Panc1 (cell line): Measurements from ENCODE around the gene OSBP2. TPM values are rescaled to one million over a fixed set of nuclear protein-coding genes. Genes with fewer than 3 reads are reported as not detected.

ENCODE experiments used
- ATAC-seq: fragments of 200-7000 bp; cut with Tn5 transposase; 2 replicates; pipeline ENCODE4 v1.9.1; 2020; ENCODE audit warnings: mild to moderate bottlenecking, moderate library complexity
- BruUV-seq: library from RNA; stranded (reverse); fragments of 400-500 nt; replicated peaks from 2 replicates; lab custom pipeline; 2021; lab: Mats Ljungman, UMichigan
- CTCF ChIA-PET: fragments of 300-600 bp; sonication (Branson Sonifier 250); formaldehyde crosslinking; loops from one replicate; lab custom pipeline; 2022; ENCODE audit warnings: antibody characterized with exemption; lab: Charles Lee
- POLR2A ChIA-PET: fragments of 300-600 bp; sonication (Branson Sonifier 250); formaldehyde crosslinking; loops from one replicate; lab custom pipeline; 2022; ENCODE audit warnings: antibody characterized with exemption; lab: Charles Lee
- DNase-seq: peaks from one replicate; pipeline ENCODE4 v3.0.0-alpha.2; 2010; ENCODE audit warnings: low read depth, low spot score
- H3K27ac ChIP-seq: 2 replicates; pipeline ENCODE4 v1.5.1; 2011; ENCODE audit warnings: mild to moderate bottlenecking, low read length, inconsistent platforms
- H3K27me3 ChIP-seq: fragments of 200-500 bp; sonication (Bioruptor generic); 2 replicates; pipeline ENCODE4 v1.6.0; 2014; ENCODE audit warnings: low read length, inconsistent platforms; ENCODE audit not compliant: control insufficient read depth, insufficient read depth
- H3K36me3 ChIP-seq: fragments of 200-500 bp; sonication (Bioruptor generic); 2 replicates; pipeline ENCODE4 v1.5.1; 2014; ENCODE audit warnings: inconsistent platforms, mild to moderate bottlenecking, low read length, moderate library complexity; ENCODE audit not compliant: control insufficient read depth, insufficient read depth
- H3K4me1 ChIP-seq: 2 replicates; pipeline ENCODE4 v1.5.1; 2011; ENCODE audit warnings: inconsistent platforms, mild to moderate bottlenecking, low read length, moderate library complexity; ENCODE audit not compliant: control insufficient read depth, insufficient read depth
- H3K4me3 ChIP-seq, 2 experiments: 2 replicates each; pipeline ENCODE4 v1.5.1; 2011 to 2012; ENCODE audit warnings: low read depth in 2 of 2, low read length in 2 of 2, mild to moderate bottlenecking in 2 of 2, inconsistent platforms in 1 of 2, moderate library complexity in 1 of 2
- H3K9me3 ChIP-seq: fragments of 200-500 bp; sonication (Bioruptor generic); 2 replicates; pipeline ENCODE4 v1.5.1; 2014; ENCODE audit warnings: low read depth, mild to moderate bottlenecking, inconsistent platforms, low read length, moderate library complexity; ENCODE audit not compliant: control insufficient read depth, insufficient read depth
- POLR2AphosphoS5 ChIP-seq: IDR thresholded peaks from 2 replicates; pipeline ENCODE4 v1.6.1; 2012; ENCODE audit warnings: mild to moderate bottlenecking, low read depth, low read length, moderate library complexity
- REST ChIP-seq, 2 experiments: IDR thresholded peaks; 2 replicates each; pipeline ENCODE4 v1.6.1; 2011 to 2012; ENCODE audit warnings: low read depth in 2 of 2, control low read depth in 1 of 2, low read length in 1 of 2, mild to moderate bottlenecking in 1 of 2, moderate library complexity in 1 of 2; ENCODE audit not compliant: insufficient read depth in 1 of 2
- SIN3A ChIP-seq: IDR thresholded peaks from 2 replicates; pipeline ENCODE4 v1.6.1; 2012; ENCODE audit warnings: low read depth, mild to moderate bottlenecking, low read length, moderate library complexity, borderline replicate concordance; ENCODE audit not compliant: insufficient read depth
- TCF7L2 ChIP-seq: IDR thresholded peaks from 2 replicates; pipeline ENCODE4 v1.6.1; 2011; ENCODE audit warnings: mild to moderate bottlenecking, low read depth, low read length, inconsistent platforms
- in situ Hi-C: cut with HindIII; loops from 2 replicates; pipeline ENCODE4 v1.10.0; 2016; ENCODE audit warnings: low sequenced_read_pairs, low pct_unique_long_range_greater_than_20kb
- intact Hi-C: fragments of 100-400 bp; cut with micrococcal nuclease; formaldehyde crosslinking; loops from one replicate; pipeline ENCODE4 v1.10.0; 2022; ENCODE audit not compliant: unreplicated experiment
- total RNA-seq: library from RNA; stranded (reverse); gene quantifications from one replicate; pipeline ENCODE4 v1.2.1, GENCODE V29; 2021; ENCODE audit not compliant: unreplicated experiment
- TF ChIP-seq, protein P1 (sequence below): fragments of 450-650 bp; IDR thresholded peaks from 2 replicates; pipeline ENCODE4 v1.5.1; 2017; ENCODE audit warnings: mild to moderate bottlenecking

OSBP2 gene
- total RNA-seq, 1 experiment from 2014 or later = 4.7 TPM

- Histone ChIP-seq H3K27me3 (no peaks in the 10 kb centered on the region), H3K27ac (no peak overlapping the region), H3K9me3 (no peaks in the 10 kb centered on the region), H3K4me3 (no peak overlapping the region), H3K4me1 (no peaks in the 10 kb centered on the region), H3K36me3 (no peaks in the 10 kb centered on the region)
- no peak for DNase-seq
- BruUV-seq = no TSS peak
- in situ Hi-C loops (no loop called here), intact Hi-C loops (no loop called here)
- ATAC-seq = no peak
- TF ChIP-seq TCF7L2 (no peak), POLR2AphosphoS5 (no peak), REST (IDR thresholded peaks at IDR 0.05; ENCODE audit: insufficient read depth in 1 of 2, low read depth in 2 of 2, low read length in 1 of 2) (no peak), SIN3A (no peak)
- TF ChIP-seq, protein P1, sequence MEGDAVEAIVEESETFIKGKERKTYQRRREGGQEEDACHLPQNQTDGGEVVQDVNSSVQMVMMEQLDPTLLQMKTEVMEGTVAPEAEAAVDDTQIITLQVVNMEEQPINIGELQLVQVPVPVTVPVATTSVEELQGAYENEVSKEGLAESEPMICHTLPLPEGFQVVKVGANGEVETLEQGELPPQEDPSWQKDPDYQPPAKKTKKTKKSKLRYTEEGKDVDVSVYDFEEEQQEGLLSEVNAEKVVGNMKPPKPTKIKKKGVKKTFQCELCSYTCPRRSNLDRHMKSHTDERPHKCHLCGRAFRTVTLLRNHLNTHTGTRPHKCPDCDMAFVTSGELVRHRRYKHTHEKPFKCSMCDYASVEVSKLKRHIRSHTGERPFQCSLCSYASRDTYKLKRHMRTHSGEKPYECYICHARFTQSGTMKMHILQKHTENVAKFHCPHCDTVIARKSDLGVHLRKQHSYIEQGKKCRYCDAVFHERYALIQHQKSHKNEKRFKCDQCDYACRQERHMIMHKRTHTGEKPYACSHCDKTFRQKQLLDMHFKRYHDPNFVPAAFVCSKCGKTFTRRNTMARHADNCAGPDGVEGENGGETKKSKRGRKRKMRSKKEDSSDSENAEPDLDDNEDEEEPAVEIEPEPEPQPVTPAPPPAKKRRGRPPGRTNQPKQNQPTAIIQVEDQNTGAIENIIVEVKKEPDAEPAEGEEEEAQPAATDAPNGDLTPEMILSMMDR = no peak
- CTCF ChIA-PET = no interaction called here
- POLR2A ChIA-PET = interaction anchor here (0.6 kb wide), 1 partner anchor 11 kb away, joined by 3 read pairs; no protein-coding TSS in a partner anchor
These were observed 187.6 kb downstream of the OSBP2 start for GRCh38 chr22:30882184-30882717.

DNA sequence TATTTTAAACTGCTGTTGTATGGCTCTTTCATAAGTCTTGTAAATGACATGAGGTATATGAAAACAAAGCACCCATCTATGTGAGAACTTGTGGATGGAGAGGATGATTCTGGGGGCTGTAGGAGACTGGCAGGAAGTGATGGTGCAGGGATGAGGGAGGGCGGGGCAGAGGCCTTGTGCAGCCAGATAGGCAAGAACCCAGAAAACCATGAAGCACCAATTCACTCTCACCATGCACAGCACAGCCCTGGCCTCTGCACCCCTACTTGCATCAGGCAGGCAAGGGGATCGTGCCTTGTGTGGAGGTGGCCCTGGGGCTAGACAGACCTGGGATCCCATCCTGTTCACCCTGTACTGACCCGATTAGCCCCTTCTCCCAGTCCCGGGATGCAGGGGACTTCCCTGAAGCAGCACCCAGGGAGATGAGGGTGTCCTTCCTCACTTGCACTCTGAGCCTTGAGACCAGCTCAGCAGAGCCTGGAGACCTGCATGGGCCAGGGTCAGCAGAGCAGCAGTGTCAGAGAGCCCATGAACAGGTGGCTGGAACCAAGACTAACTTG lies 188.4 kb downstream of the OSBP2 start:
- ChIA-PET CTCF (no interaction called here), POLR2A (no interaction called here)
- Histone ChIP-seq H3K27me3 (no peaks in the 10 kb centered on the region), H3K4me3 (no peak overlapping the region), H3K36me3 (no peaks in the 10 kb centered on the region), H3K27ac (no peak overlapping the region), H3K4me1 (no peaks in the 10 kb centered on the region), H3K9me3 (no peaks in the 10 kb centered on the region)
- in situ Hi-C loops = no loop called here
- intact Hi-C loops = no loop called here
- TF ChIP-seq SIN3A (no peak), POLR2AphosphoS5 (no peak), TCF7L2 (no peak)
- TF ChIP-seq, protein P1 = no peak
- no peak for DNase-seq
- ATAC-seq = no peak
- BruUV-seq = no TSS peak
